H9 (cell line): Measurements from ENCODE around the gene TUBGCP5. TPM values are rescaled to one million over a fixed set of nuclear protein-coding genes. Genes with fewer than 3 reads are reported as not detected.

Experiments used
- DNase-seq: peaks from one replicate; pipeline ENCODE4 v3.0.0-alpha.2; 2017
- H2AFZ ChIP-seq: one replicate; pipeline ENCODE4 v1.6.1; 2013; ENCODE audit warnings: mild to moderate bottlenecking, low read length, control low read depth, moderate library complexity
- H2AK5ac ChIP-seq: 2 replicates; pipeline ENCODE4 v1.6.1; 2013; ENCODE audit warnings: low read length, control low read depth, mixed read lengths; ENCODE audit not compliant: insufficient read length
- H2BK120ac ChIP-seq: one replicate; pipeline ENCODE4 v1.6.1; 2013; ENCODE audit warnings: low read depth, mild to moderate bottlenecking, low read length, control low read depth, inconsistent platforms; ENCODE audit not compliant: poor library complexity, severe bottlenecking
- H2BK12ac ChIP-seq: 2 replicates; pipeline ENCODE4 v1.6.1; 2013; ENCODE audit warnings: low read length, control low read depth, mixed read lengths, low read depth; ENCODE audit not compliant: insufficient read length
- H2BK15ac ChIP-seq: 2 replicates; pipeline ENCODE4 v1.6.1; 2013; ENCODE audit warnings: low read depth, low read length, control low read depth
- H2BK20ac ChIP-seq: one replicate; pipeline ENCODE4 v1.6.1; 2013; ENCODE audit warnings: low read depth, mild to moderate bottlenecking, low read length, control low read depth, inconsistent platforms; ENCODE audit not compliant: poor library complexity, severe bottlenecking
- H2BK5ac ChIP-seq: 2 replicates; pipeline ENCODE4 v1.6.1; 2013; ENCODE audit warnings: low read length, control low read depth, mixed read lengths; ENCODE audit not compliant: insufficient read length
- H3K14ac ChIP-seq: 2 replicates; pipeline ENCODE4 v1.6.1; 2013; ENCODE audit warnings: low read length, control low read depth; ENCODE audit not compliant: insufficient read depth
- H3K18ac ChIP-seq: 2 replicates; pipeline ENCODE4 v1.6.1; 2013; ENCODE audit warnings: low read depth, mild to moderate bottlenecking, mixed read lengths, low read length, control low read depth; ENCODE audit not compliant: insufficient read length
- H3K23ac ChIP-seq: 2 replicates; pipeline ENCODE4 v1.6.1; 2013; ENCODE audit warnings: low read length, control low read depth, mixed read lengths, low read depth; ENCODE audit not compliant: insufficient read length
- H3K23me2 ChIP-seq: 2 replicates; pipeline ENCODE4 v1.6.1; 2013; ENCODE audit warnings: low read depth, mild to moderate bottlenecking, mixed read lengths, low read length, control low read depth; ENCODE audit not compliant: insufficient read length, poor library complexity, severe bottlenecking
- H3K27ac ChIP-seq: 2 replicates; pipeline ENCODE4 v1.5.1; 2013; ENCODE audit warnings: low read length, control low read depth, mixed read lengths, low read depth; ENCODE audit not compliant: insufficient read length
- H3K27me3 ChIP-seq: 2 replicates; pipeline ENCODE4 v1.6.1; 2013; ENCODE audit warnings: low read length, control low read depth, inconsistent platforms; ENCODE audit not compliant: insufficient read depth
- H3K4ac ChIP-seq: 2 replicates; pipeline ENCODE4 v1.6.1; 2013; ENCODE audit warnings: low read depth, mild to moderate bottlenecking, control low read depth, inconsistent platforms, low read length, moderate library complexity
- H3K4me1 ChIP-seq: 2 replicates; pipeline ENCODE4 v1.6.1; 2013; ENCODE audit warnings: low read length, control low read depth, inconsistent platforms; ENCODE audit not compliant: insufficient read depth
- H3K4me2 ChIP-seq: 2 replicates; pipeline ENCODE4 v1.6.1; 2013; ENCODE audit warnings: low read length, control low read depth, mixed read lengths; ENCODE audit not compliant: insufficient read length, insufficient read depth
- H3K56ac ChIP-seq: 2 replicates; pipeline ENCODE4 v1.6.1; 2013; ENCODE audit warnings: low read depth, mild to moderate bottlenecking, mixed read lengths, low read length, control low read depth; ENCODE audit not compliant: insufficient read length
- H3K79me1 ChIP-seq: 2 replicates; pipeline ENCODE4 v1.6.1; 2013; ENCODE audit warnings: low read depth, mild to moderate bottlenecking, moderate library complexity, low read length, control low read depth, inconsistent platforms; ENCODE audit not compliant: insufficient read depth, poor library complexity, severe bottlenecking
- H3K79me2 ChIP-seq: 2 replicates; pipeline ENCODE4 v1.6.1; 2013; ENCODE audit warnings: low read length, control low read depth, inconsistent platforms; ENCODE audit not compliant: insufficient read depth
- H3K9ac ChIP-seq: 2 replicates; pipeline ENCODE4 v1.6.1; 2013; ENCODE audit warnings: low read length, control low read depth, mixed read lengths; ENCODE audit not compliant: insufficient read length; ENCODE audit errors: extremely low read depth
- H3K9me3 ChIP-seq: one replicate; pipeline ENCODE4 v1.6.1; 2013; ENCODE audit warnings: low read depth, low read length, inconsistent platforms; ENCODE audit not compliant: control insufficient read depth
- H3T11ph ChIP-seq: one replicate; pipeline ENCODE4 v1.6.1; 2013; ENCODE audit warnings: mild to moderate bottlenecking, low read length, control low read depth, inconsistent platforms
- H4K20me1 ChIP-seq: one replicate; pipeline ENCODE4 v1.6.1; 2013; ENCODE audit not compliant: control insufficient read depth, insufficient read length, insufficient read depth
- H4K5ac ChIP-seq: 2 replicates; pipeline ENCODE4 v1.6.1; 2013; ENCODE audit warnings: low read depth, mild to moderate bottlenecking, mixed read lengths, low read length, control low read depth; ENCODE audit not compliant: insufficient read length
- H4K8ac ChIP-seq: replicated peaks from 2 replicates; pipeline ENCODE4 v1.6.1; 2013; ENCODE audit warnings: low read length, control low read depth, mixed read lengths, low read depth; ENCODE audit not compliant: insufficient read length
- H4K91ac ChIP-seq: 2 replicates; pipeline ENCODE4 v1.6.1; 2013; ENCODE audit warnings: low read depth, mild to moderate bottlenecking, moderate library complexity, mixed read lengths, low read length, control low read depth; ENCODE audit not compliant: insufficient read length
- H3K27ac Mint-ChIP-seq, 3 experiments: 2 replicates in 2 of 3; 3 replicates in 1 of 3; pipeline ENCODE4 v1.8.0; 2020 to 2021; ENCODE audit warnings: mixed read lengths in 3 of 3, mild to moderate bottlenecking in 1 of 3, moderate library complexity in 1 of 3
- H3K27me3 Mint-ChIP-seq: 2 replicates; pipeline ENCODE4 v1.8.0; 2021; ENCODE audit warnings: low read depth, mild to moderate bottlenecking, moderate library complexity, mixed read lengths
- H3K36me3 Mint-ChIP-seq, 3 experiments: 2 replicates in 2 of 3; 3 replicates in 1 of 3; pipeline ENCODE4 v1.8.0; 2020 to 2021; ENCODE audit warnings: low read depth in 3 of 3, mixed read lengths in 3 of 3; ENCODE audit not compliant: insufficient read depth in 1 of 3
- H3K4me1 Mint-ChIP-seq, 2 experiments: 2 replicates each; pipeline ENCODE4 v1.8.0; 2020; ENCODE audit warnings: mixed read lengths in 2 of 2
- H3K4me3 Mint-ChIP-seq, 2 experiments: 2 replicates in 1 of 2; 3 replicates in 1 of 2; pipeline ENCODE4 v1.8.0; 2020 to 2021; ENCODE audit warnings: mild to moderate bottlenecking in 2 of 2, mixed read lengths in 2 of 2, moderate library complexity in 1 of 2
- H3K9me3 Mint-ChIP-seq, 2 experiments: 2 replicates in 1 of 2; 3 replicates in 1 of 2; pipeline ENCODE4 v1.8.0; 2020; ENCODE audit warnings: mild to moderate bottlenecking in 2 of 2, mixed read lengths in 2 of 2, moderate library complexity in 1 of 2
- CTCF ChIP-seq: fragments of 200-600 bp; sonication (generic); conservative IDR thresholded peaks from 3 replicates; pipeline ENCODE4 v1.8.0; 2021; ENCODE audit warnings: antibody characterized with exemption, mild to moderate bottlenecking
- WGBS: extraction: QIAGEN DNeasy Blood & Tissue Kit; methylation state at CpG from one replicate; pipeline ENCODE4 v1.1.7; 2013; ENCODE audit warnings: missing lambda C conversion rate, low lambda C conversion rate, mixed read lengths; ENCODE audit not compliant: insufficient read length; ENCODE audit errors: extremely low coverage; 5-methylcytosine and 5-hydroxymethylcytosine counted together
- total RNA-seq: library from RNA; stranded (reverse); gene quantifications from 2 replicates; pipeline ENCODE4 v1.2.1, GENCODE V29; 2021

The TUBGCP5 gene
- total RNA-seq, 1 experiment from 2014 or later, result 15.3 TPM

GRCh38 chr15:22960126-22960525, 79.2 kb downstream of the TUBGCP5 start:
- no peak overlapping the region for H2BK12ac ChIP-seq
- no peak overlapping the region for H3K4ac ChIP-seq
- H3K4me3 Mint-ChIP-seq, result no peak overlapping the region
- peak overlapping the region in 1 of 3 experiments; percentile 60; a peak in 1 of 7 replicates for H3K27ac Mint-ChIP-seq
- H3K23ac ChIP-seq, result no peak overlapping the region
- no peak for DNase-seq
- no peak overlapping the region for H2BK5ac ChIP-seq
- H2AK5ac ChIP-seq, result no peak overlapping the region
- H3K27ac ChIP-seq, result no peak overlapping the region
- no peak overlapping the region for H2BK20ac ChIP-seq
- no peak overlapping the region; the same call in 1 of the 2 replicates for H3K14ac ChIP-seq
- H3K27me3 ChIP-seq, result no peaks in the 10 kb centered on the region; the same call in 1 of the 2 replicates
- H4K91ac ChIP-seq, result no peak overlapping the region
- no peak for TF ChIP-seq CTCF
- no CpG with 5 or more reads among the region's 11 CpGs for WGBS
- no peaks in the 10 kb centered on the region; the same call in 1 of the 2 replicates for H3K79me2 ChIP-seq
- no peak overlapping the region for H2BK120ac ChIP-seq
- no peaks in the 10 kb centered on the region for H3K4me1 ChIP-seq
- H2BK15ac ChIP-seq, result no peak overlapping the region
- H4K20me1 ChIP-seq, result no peaks in the 10 kb centered on the region
- no peak overlapping the region for H3K56ac ChIP-seq
- no peak overlapping the region for H2AFZ ChIP-seq
- no peaks in the 10 kb centered on the region for H3K36me3 Mint-ChIP-seq
- no peak overlapping the region for H3T11ph ChIP-seq
- H3K9me3 Mint-ChIP-seq, result no peaks in the 10 kb centered on the region
- H3K4me2 ChIP-seq, result no peak overlapping the region
- no peak overlapping the region for H4K8ac ChIP-seq
- no peak overlapping the region for H4K5ac ChIP-seq
- H3K79me1 ChIP-seq, result no peaks in the 10 kb centered on the region
- H3K9ac ChIP-seq, result no peak overlapping the region
- peaks cover 6 to 18% of the 10 kb centered on the region in 2 experiments; a peak in 3 of 4 replicates for H3K4me1 Mint-ChIP-seq
- peaks cover 31% of the 10 kb centered on the region for H3K27me3 Mint-ChIP-seq
- no peak overlapping the region for H3K18ac ChIP-seq
- H3K23me2 ChIP-seq, result no peaks in the 10 kb centered on the region
- H3K9me3 ChIP-seq, result no peaks in the 10 kb centered on the region
